ENCODE data around the gene PRSS1. TPM values are rescaled to one million over a fixed set of nuclear protein-coding genes. Genes with fewer than 3 reads are reported as not detected.
"Not testable (repeated sequence)": the region's sequence is repeated elsewhere in the genome, so short reads cannot be mapped to it uniquely, and the experiment has no call there.

PRSS1 gene
- total RNA-seq, 1 donor from 2014 or later = not detected

DNA sequence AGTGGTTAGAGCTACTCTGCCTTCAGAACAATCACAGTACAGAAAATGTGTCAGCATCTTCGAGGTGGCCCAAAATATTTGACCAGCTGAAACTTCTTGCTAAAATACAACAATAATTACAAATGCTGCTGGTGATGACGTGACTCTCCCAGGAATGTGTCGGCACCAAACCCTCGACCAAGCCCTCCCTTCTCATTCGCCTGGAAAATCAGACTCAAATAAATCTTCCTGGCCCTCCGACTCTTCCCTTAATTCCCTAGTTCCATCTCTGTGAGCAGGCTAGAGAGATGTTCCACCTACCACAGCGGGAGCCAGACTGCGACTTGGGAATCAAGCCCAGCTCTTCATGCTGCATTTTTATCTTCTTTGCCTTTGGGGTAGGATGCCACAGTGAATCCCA is 25.6 kb downstream of the PRSS1 start:
- CTCF ChIA-PET = interaction anchor here (0.5 to 1.3 kb wide), 3 partner anchors 8 to 62 kb away, joined by 3 to 5 read pairs (median 3); no protein-coding TSS in a partner anchor
- no peaks in the 10 kb centered on the region for H3K36me3 Mint-ChIP-seq (ENCODE audit: low read depth)

DNA sequence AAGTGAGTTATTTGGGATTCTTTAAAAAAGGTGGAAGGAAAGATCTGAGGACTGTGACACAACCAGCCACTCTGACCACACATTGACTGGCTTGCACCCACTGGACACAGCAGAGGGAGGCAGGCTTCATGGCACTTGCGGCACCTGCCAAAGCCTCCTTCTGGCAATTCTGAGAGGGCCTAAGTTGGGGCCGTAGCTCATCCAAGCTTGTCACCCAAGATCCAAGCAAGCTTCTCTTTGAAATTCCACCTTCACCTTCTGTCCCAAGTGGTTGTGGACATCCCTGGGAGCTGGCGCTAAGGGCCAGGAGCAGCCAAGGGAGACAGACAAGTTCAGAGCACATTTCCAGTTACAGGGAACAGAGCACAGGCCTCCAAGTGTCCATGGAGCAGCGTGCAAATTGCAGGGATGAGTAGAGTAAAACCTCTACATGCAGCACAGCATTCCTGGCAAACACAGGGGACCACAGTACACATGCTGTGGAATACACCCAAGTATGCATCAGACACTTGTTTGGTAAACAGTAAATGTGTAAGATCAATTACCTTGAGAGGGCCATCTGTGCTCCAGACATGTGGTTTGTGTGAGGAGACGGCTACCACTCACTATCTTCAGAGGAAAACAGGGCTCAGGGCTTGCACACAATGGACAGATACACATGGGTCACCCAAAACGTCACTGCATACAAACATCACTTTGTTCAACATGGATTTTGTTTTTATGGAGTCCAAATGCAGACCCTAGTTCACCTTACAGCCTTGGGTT is 26.3 kb downstream of the PRSS1 start:
- H3K36me3 Mint-ChIP-seq (ENCODE audit: low read depth); H3K27ac Mint-ChIP-seq; DNase-seq; intact Hi-C loops (cut with micrococcal nuclease); H3K9me3 Mint-ChIP-seq; H3K4me3 Mint-ChIP-seq; POLR2A ChIA-PET; ATAC-seq (ENCODE audit: low read depth); H3K27me3 Mint-ChIP-seq: not testable (repeated sequence)
- CTCF ChIA-PET = interaction anchor here (1.3 kb wide), 1 partner anchor 8 kb away, joined by 5 read pairs; no protein-coding TSS in a partner anchor
- H3K4me1 Mint-ChIP-seq = peaks cover 19% of the 10 kb centered on the region

More for the DNA sequence above, 25.6 kb downstream of the PRSS1 start:
- DNase-seq (no peak), ATAC-seq (ENCODE audit: low read depth) (no peak)
- intact Hi-C loops (cut with micrococcal nuclease) = no loop called here
- Mint-ChIP-seq H3K27ac (no peak overlapping the region), H3K9me3 (no peaks in the 10 kb centered on the region), H3K4me3 (no peak overlapping the region), H3K4me1 (peaks cover 23% of the 10 kb centered on the region), H3K27me3 (no peaks in the 10 kb centered on the region)
- POLR2A ChIA-PET = no interaction called here
- TF ChIP-seq, protein P1, sequence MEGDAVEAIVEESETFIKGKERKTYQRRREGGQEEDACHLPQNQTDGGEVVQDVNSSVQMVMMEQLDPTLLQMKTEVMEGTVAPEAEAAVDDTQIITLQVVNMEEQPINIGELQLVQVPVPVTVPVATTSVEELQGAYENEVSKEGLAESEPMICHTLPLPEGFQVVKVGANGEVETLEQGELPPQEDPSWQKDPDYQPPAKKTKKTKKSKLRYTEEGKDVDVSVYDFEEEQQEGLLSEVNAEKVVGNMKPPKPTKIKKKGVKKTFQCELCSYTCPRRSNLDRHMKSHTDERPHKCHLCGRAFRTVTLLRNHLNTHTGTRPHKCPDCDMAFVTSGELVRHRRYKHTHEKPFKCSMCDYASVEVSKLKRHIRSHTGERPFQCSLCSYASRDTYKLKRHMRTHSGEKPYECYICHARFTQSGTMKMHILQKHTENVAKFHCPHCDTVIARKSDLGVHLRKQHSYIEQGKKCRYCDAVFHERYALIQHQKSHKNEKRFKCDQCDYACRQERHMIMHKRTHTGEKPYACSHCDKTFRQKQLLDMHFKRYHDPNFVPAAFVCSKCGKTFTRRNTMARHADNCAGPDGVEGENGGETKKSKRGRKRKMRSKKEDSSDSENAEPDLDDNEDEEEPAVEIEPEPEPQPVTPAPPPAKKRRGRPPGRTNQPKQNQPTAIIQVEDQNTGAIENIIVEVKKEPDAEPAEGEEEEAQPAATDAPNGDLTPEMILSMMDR (IDR thresholded peaks at IDR 0.05) = no peak

DNA sequence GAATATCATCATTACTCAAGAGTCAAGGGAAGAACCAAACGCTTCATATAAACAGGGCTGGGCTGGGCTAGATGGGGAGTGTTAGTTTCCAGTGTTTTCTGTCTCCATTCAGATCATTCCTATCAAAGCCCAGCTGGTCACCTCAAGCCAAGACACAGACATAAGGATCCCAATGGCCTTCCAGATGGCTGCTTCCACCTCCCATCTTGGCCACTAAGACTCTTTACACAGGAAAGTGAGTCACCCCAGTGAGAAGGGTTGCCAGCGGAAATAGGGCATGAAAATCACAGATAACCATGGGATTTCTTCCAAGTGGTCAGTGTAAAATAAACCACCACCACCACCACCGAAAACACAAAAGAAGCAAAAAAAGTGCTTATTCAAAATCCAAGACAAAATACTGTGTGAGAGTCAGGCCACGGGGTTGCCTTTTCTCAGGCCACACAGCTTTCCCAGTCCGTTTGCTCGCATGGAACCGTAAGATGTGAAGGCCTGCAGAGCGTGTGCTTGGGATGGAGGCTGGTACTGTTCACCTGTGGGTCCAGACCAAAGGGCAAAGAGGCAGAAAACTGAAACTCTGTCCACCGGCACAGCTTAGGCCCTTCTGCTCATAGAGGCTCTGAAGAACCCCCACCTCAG is 27.1 kb downstream of the PRSS1 start:
- POLR2A ChIA-PET = no interaction called here
- intact Hi-C loops (cut with micrococcal nuclease) = no loop called here
- H3K4me3 Mint-ChIP-seq = no peak overlapping the region
- no peaks in the 10 kb centered on the region for H3K27me3 Mint-ChIP-seq
- CTCF ChIA-PET = interaction anchor here (0.8 to 1.6 kb wide), 2 partner anchors 33 to 63 kb away, joined by 3 read pairs; no protein-coding TSS in a partner anchor
- ATAC-seq (ENCODE audit: low read depth) = no peak
- no peak for DNase-seq
- H3K27ac Mint-ChIP-seq = no peak overlapping the region
- TF ChIP-seq, protein P1 (IDR thresholded peaks at IDR 0.05) = no peak
- H3K36me3 Mint-ChIP-seq (ENCODE audit: low read depth) = no peaks in the 10 kb centered on the region
- H3K4me1 Mint-ChIP-seq = peaks cover 11% of the 10 kb centered on the region
- H3K9me3 Mint-ChIP-seq = no peaks in the 10 kb centered on the region

DNA sequence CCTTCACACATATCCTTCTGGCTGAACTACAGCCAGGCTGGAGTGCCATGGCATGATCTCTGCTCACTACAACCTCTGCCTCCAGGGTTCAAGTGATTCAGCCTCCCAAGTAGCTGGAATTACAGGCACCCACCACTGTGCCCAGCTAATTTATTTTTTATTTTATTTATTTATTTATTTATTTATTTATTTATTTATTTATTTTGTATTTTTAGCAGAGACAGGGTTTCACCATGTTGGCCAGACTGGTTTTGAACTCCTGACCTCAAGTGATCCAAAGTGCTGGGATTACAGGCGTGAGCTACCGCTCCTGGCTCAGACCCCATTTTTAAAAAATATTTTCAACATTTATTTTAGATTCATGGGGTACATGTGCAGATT is 27.6 kb downstream of the PRSS1 start:
- H3K4me3 Mint-ChIP-seq; H3K9me3 Mint-ChIP-seq; H3K27me3 Mint-ChIP-seq; H3K27ac Mint-ChIP-seq; ATAC-seq (ENCODE audit: low read depth); POLR2A ChIA-PET; H3K36me3 Mint-ChIP-seq (ENCODE audit: low read depth); intact Hi-C loops (cut with micrococcal nuclease); DNase-seq; H3K4me1 Mint-ChIP-seq: not testable (repeated sequence)
- CTCF ChIA-PET = interaction anchor here (0.8 to 1.6 kb wide), 2 partner anchors 33 to 63 kb away, joined by 3 read pairs; no protein-coding TSS in a partner anchor

DNA sequence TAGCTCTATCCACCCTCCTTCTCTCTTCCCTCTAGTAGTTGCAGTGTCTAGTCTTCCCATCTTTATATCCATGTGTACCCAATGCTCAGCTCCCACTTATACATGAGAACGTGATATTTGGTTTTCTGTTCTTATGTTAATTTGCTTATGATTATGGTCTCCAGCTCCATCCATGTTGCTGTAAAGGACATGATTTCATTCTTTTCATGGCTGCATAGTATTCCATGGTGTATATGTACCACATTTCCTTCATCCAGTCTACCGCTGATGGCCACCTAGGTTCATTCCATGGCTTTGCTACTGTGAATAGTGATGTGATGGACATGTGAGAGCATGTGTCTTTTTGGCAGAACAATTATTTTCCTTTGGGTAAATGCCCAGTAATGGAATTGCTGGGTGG is 28.0 kb downstream of the PRSS1 start:
- intact Hi-C loops (cut with micrococcal nuclease) = no loop called here
- TF ChIP-seq, protein P1 (IDR thresholded peaks at IDR 0.05) = no peak
- ChIA-PET CTCF (interaction anchor here (1.6 kb wide), 1 partner anchor 64 kb away, joined by 3 read pairs; no protein-coding TSS in a partner anchor), POLR2A (no interaction called here)
- no peaks in the 10 kb centered on the region for H3K36me3 Mint-ChIP-seq (ENCODE audit: low read depth)
- H3K4me3 Mint-ChIP-seq = no peak overlapping the region
- no peak overlapping the region for H3K27ac Mint-ChIP-seq
- no peak for ATAC-seq (ENCODE audit: low read depth)
- no peak for DNase-seq
- no peaks in the 10 kb centered on the region for H3K9me3 Mint-ChIP-seq
- H3K27me3 Mint-ChIP-seq = no peaks in the 10 kb centered on the region
- H3K4me1 Mint-ChIP-seq = peaks cover 1% of the 10 kb centered on the region

All from activated B cell treated with CpG ODN at 0.5 μM for 24 hours (primary cell).